GM10248 (cell line): Measurements from ENCODE around the gene TKTL1.

Source experiments
- CTCF ChIA-PET: fragments of 300-600 bp; sonication (Branson Sonifier 250); formaldehyde crosslinking; extraction: SDS; loops from one replicate; lab custom pipeline; 2021; ENCODE audit warnings: antibody characterized with exemption; lab: Yijun Ruan, JAX
- POLR2A ChIA-PET: fragments of 350-650 bp; sonication (Branson Sonifier 250); formaldehyde crosslinking; extraction: SDS; loops from one replicate; lab custom pipeline; 2020; ENCODE audit warnings: antibody characterized with exemption; lab: Yijun Ruan, JAX
- DNase-seq: peaks from one replicate; pipeline ENCODE4 v3.0.0; 2012; ENCODE audit errors: extremely low spot score
- CTCF ChIP-seq: IDR thresholded peaks from 2 replicates; pipeline ENCODE4 v1.5.1; 2012; ENCODE audit warnings: mild to moderate bottlenecking, low read depth; ENCODE audit errors: extremely low read depth, missing control alignments, control extremely low read depth

The TKTL1 gene

GRCh38 chrX:154363706-154364439 lies 68.3 kb downstream of the TKTL1 start:
- TF ChIP-seq CTCF = no peak
- POLR2A ChIA-PET = no interaction called here
- CTCF ChIA-PET = no interaction called here
- no peak for DNase-seq

GRCh38 chrX:154365052-154365600 lies 69.5 kb downstream of the TKTL1 start:
- ChIA-PET POLR2A (no interaction called here), CTCF (no interaction called here)
- TF ChIP-seq CTCF = no peak
- no peak for DNase-seq

- no peak for TF ChIP-seq CTCF
- no peak for DNase-seq
- ChIA-PET CTCF (no interaction called here), POLR2A (no interaction called here)
These were observed 70.5 kb downstream of the TKTL1 start for GRCh38 chrX:154365997-154366665.

GRCh38 chrX:154366666-154367055 lies 71.1 kb downstream of the TKTL1 start:
- DNase-seq = no peak
- ChIA-PET POLR2A (no interaction called here), CTCF (no interaction called here)
- TF ChIP-seq CTCF = no peak

- TF ChIP-seq CTCF = no peak
- ChIA-PET POLR2A (interaction anchor here (0.8 kb wide), 1 partner anchor 9 kb away, joined by 3 read pairs; no protein-coding TSS in a partner anchor), CTCF (no interaction called here)
- no peak for DNase-seq
These were observed 72.1 kb downstream of the TKTL1 start for GRCh38 chrX:154367474-154368308.
